Immature natural killer cell (primary cell): ENCODE data around the gene APOH. TPM values are rescaled to one million over a fixed set of nuclear protein-coding genes. Genes with fewer than 3 reads are reported as not detected.

Experiments used
- DNase-seq, 3 donors: peaks; one replicate each; pipeline ENCODE4 v3.0.0; 2022; ENCODE audit warnings: mixed read lengths in 1 of 3
- H3K27ac Mint-ChIP-seq, 6 donors: one replicate each; pipeline ENCODE4 v1.8.0; 2020; ENCODE audit warnings: mixed read lengths in 6 of 6, mild to moderate bottlenecking in 5 of 6, inconsistent platforms in 4 of 6, moderate library complexity in 3 of 6
- H3K27me3 Mint-ChIP-seq, 3 donors: one replicate each; pipeline ENCODE4 v1.8.0; 2020 to 2021; ENCODE audit warnings: low read depth in 3 of 3, mild to moderate bottlenecking in 3 of 3, mixed read lengths in 3 of 3, moderate library complexity in 3 of 3, inconsistent platforms in 1 of 3
- H3K36me3 Mint-ChIP-seq, 3 donors: one replicate each; pipeline ENCODE4 v1.8.0; 2020; ENCODE audit warnings: mixed read lengths in 3 of 3, inconsistent platforms in 2 of 3, mild to moderate bottlenecking in 2 of 3
- H3K4me1 Mint-ChIP-seq, 2 donors: one replicate each; pipeline ENCODE4 v1.8.0; 2020; ENCODE audit warnings: inconsistent platforms in 2 of 2, mild to moderate bottlenecking in 2 of 2, mixed read lengths in 2 of 2, moderate library complexity in 1 of 2
- H3K4me3 Mint-ChIP-seq, 5 donors: one replicate each; pipeline ENCODE4 v1.8.0; 2020; ENCODE audit warnings: mild to moderate bottlenecking in 5 of 5, mixed read lengths in 5 of 5, inconsistent platforms in 3 of 5, moderate library complexity in 3 of 5
- H3K9me3 Mint-ChIP-seq, 6 donors: one replicate each; pipeline ENCODE4 v1.8.0; 2020; ENCODE audit warnings: mild to moderate bottlenecking in 6 of 6, mixed read lengths in 6 of 6, inconsistent platforms in 4 of 6, moderate library complexity in 3 of 6
- polyA plus RNA-seq, 3 donors: library from polyadenylated mRNA; unstranded; fragments of 300-500 nt; fragmentation: Illumina TruSeq; gene quantifications; one replicate each; pipeline ENCODE4 v1.2.3, GENCODE V29; 2021

The APOH gene
- not detected for polyA plus RNA-seq

DNA sequence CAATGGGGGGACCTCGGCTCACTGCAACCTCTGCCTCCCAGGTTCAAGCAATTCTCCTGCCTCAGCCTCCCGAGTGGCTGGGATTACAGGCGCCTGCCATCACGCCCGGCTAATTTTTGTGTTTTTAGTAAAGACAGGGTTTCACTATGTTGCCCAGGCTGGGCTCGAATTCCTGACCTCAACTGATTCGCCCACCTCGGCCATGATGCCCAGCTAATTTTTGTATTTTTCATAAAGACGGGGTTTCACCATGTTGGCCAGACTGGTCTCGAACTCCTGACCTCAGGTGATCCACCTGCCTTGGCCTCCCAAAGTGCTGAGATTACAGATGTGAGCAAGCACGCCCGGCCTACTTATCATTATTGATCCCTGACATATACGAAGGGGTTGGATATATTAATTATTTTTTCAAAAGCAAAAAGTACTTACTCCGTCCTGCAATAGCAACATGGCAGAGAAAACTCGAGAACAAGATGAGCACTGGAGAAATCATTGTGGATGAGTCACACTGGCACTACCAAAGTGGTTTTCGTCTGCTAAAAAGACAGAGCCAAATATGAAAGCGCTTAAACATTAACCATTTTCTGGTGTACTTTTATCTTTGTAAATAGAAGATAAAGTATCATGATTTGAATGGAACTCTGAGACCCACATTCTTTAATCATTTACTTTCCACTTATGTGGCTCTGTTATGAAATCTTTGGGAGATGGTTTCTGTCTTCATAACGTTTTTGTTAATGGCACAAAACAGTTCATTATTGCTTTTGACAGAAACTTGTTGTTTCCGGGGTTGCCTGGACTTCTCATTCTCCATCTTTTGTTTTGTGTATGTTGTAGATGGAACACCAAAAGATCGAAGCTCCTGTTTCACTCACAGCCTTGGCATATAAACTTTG lies at the start of gene APOH:
TSS of gene APOH (minus strand) at position 529 of the 896 bp plus-strand sequence. CDS start at position 493, 36 bp downstream.
- H3K36me3 Mint-ChIP-seq: no peaks in the 10 kb centered on the region
- no peak within 1 kb of the TSS for H3K4me3 Mint-ChIP-seq
- H3K27me3 Mint-ChIP-seq: peaks cover 3 to 9% (median 5%) of the 10 kb centered on the region in 3 donors
- H3K9me3 Mint-ChIP-seq: peaks cover 0 to 1% (median 0%) of the 10 kb centered on the region in 6 donors
- H3K4me1 Mint-ChIP-seq: no peaks in the 10 kb centered on the region
- DNase-seq: no peak
- no peak within 1 kb of the TSS for H3K27ac Mint-ChIP-seq

- Mint-ChIP-seq H3K9me3 (no peaks in the 10 kb centered on the region), H3K4me3 (no peak overlapping the region), H3K27me3 (peaks cover 0 to 3% (median 3%) of the 10 kb centered on the region in 3 donors), H3K27ac (peak overlapping the region in 1 of 6 donors; percentile 30), H3K4me1 (no peaks in the 10 kb centered on the region), H3K36me3 (no peaks in the 10 kb centered on the region)
- no peak for DNase-seq
These were observed 48.0 kb upstream of the APOH start for GRCh38 chr17:66277191-66277590.

GRCh38 chr17:66276328-66276937 lies 47.2 kb upstream of the APOH start:
- H3K27ac Mint-ChIP-seq: no peak overlapping the region
- H3K36me3 Mint-ChIP-seq: no peaks in the 10 kb centered on the region
- no peaks in the 10 kb centered on the region for H3K9me3 Mint-ChIP-seq
- no peak overlapping the region for H3K4me3 Mint-ChIP-seq
- no peak for DNase-seq
- H3K27me3 Mint-ChIP-seq: peaks cover 0 to 7% (median 3%) of the 10 kb centered on the region in 3 donors
- H3K4me1 Mint-ChIP-seq: no peaks in the 10 kb centered on the region

DNA sequence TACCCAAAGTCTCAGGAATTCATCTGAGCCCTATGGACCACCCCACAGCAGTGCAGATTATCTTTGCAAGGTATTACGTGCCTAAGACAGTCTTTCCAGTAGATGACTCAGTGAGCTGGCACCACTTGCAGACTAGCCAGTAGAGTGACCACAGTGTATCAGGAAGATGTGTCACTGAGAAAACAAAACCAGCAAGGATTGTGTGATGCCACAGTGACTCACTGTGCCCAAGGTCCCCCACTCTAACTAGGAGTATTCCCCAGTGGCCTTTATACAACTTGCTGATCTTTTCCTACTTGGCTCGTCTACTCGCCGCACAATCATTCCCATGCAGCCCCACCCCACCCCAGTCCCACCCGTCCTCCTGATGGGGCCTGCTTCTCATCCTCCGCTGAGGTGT lies 46.4 kb upstream of the APOH start:
- Mint-ChIP-seq H3K4me1 (no peaks in the 10 kb centered on the region), H3K9me3 (no peaks in the 10 kb centered on the region), H3K4me3 (no peak overlapping the region), H3K27me3 (peaks cover 0 to 7% (median 3%) of the 10 kb centered on the region in 3 donors), H3K36me3 (no peaks in the 10 kb centered on the region), H3K27ac (no peak overlapping the region)
- no peak for DNase-seq

DNA sequence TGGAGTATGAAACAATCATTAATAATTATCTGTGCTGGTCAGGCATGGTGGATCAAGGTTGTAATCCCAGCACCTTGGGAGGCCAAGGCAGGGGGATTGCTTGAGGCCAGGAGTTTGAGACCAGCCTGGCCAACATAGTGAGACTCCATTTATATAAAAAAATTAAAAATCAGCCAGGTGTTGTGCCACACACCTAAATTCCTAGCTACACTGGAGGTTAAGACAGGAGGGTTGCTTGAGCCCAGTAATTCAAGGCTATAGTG lies 44.3 kb upstream of the APOH start:
- Mint-ChIP-seq H3K9me3 (no peaks in the 10 kb centered on the region), H3K27ac (no peak overlapping the region), H3K27me3 (peaks cover 0 to 4% (median 3%) of the 10 kb centered on the region in 3 donors), H3K4me1 (no peaks in the 10 kb centered on the region), H3K4me3 (no peak overlapping the region), H3K36me3 (no peaks in the 10 kb centered on the region)
- no peak for DNase-seq

DNA sequence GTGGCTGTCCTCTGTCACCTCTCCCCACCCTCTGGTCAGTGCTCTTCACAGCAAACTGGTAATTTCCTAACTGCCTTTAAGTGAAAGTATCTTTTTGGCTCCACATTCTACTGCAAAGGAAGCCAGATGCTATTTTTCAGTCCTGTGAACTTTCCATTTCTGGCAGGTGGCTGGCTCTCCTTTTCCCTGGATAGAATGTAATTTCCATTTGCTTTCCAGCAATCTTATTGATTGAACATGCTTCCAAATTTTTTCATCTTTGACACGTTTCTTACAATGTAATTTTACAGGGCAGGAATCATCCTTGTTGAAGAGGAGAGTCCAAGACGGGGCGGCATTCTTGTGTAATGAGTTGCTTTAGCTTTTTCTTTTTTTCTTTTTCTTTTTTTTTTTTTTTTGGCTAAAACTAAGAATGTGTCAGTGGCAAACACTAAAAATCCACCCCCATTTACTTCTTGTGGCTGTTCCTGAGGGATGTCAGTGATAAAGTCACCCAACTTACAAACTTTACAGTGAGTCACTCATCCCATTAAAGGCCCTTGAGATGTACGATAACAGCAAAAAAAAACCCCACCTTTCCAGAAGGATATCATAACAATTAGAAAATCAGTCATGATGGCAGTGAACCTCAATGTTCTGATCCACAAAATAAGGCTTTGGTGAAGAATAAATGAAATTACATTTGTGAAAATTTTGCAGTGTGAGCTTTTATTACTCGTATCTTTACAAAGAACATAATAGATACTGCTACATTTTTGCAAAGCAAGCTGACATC lies 43.8 kb upstream of the APOH start:
- DNase-seq: no peak
- no peak overlapping the region for H3K27ac Mint-ChIP-seq
- H3K4me3 Mint-ChIP-seq: no peak overlapping the region
- H3K27me3 Mint-ChIP-seq: peaks cover 0 to 4% (median 0%) of the 10 kb centered on the region in 3 donors
- no peaks in the 10 kb centered on the region for H3K36me3 Mint-ChIP-seq
- H3K4me1 Mint-ChIP-seq: no peaks in the 10 kb centered on the region
- no peaks in the 10 kb centered on the region for H3K9me3 Mint-ChIP-seq

GRCh38 chr17:66271512-66271911 lies 42.3 kb upstream of the APOH start:
- no peak for DNase-seq
- no peaks in the 10 kb centered on the region for H3K9me3 Mint-ChIP-seq
- no peak overlapping the region for H3K27ac Mint-ChIP-seq
- no peaks in the 10 kb centered on the region for H3K4me1 Mint-ChIP-seq
- no peaks in the 10 kb centered on the region for H3K36me3 Mint-ChIP-seq
- peaks cover 0 to 8% (median 2%) of the 10 kb centered on the region in 3 donors for H3K27me3 Mint-ChIP-seq
- H3K4me3 Mint-ChIP-seq: no peak overlapping the region

- H3K4me1 Mint-ChIP-seq: no peaks in the 10 kb centered on the region
- no peaks in the 10 kb centered on the region for H3K9me3 Mint-ChIP-seq
- H3K4me3 Mint-ChIP-seq: no peak overlapping the region
- no peaks in the 10 kb centered on the region for H3K36me3 Mint-ChIP-seq
- H3K27me3 Mint-ChIP-seq: peaks cover 0 to 8% (median 3%) of the 10 kb centered on the region in 3 donors
- DNase-seq: no peak
- H3K27ac Mint-ChIP-seq: peak overlapping the region in 1 of 6 donors; percentile 14
These were observed 40.9 kb upstream of the APOH start for GRCh38 chr17:66270106-66270505.

- no peaks in the 10 kb centered on the region for H3K9me3 Mint-ChIP-seq
- H3K27me3 Mint-ChIP-seq: peaks cover 0 to 14% (median 3%) of the 10 kb centered on the region in 3 donors
- H3K4me3 Mint-ChIP-seq: no peak overlapping the region
- no peak overlapping the region for H3K27ac Mint-ChIP-seq
- no peak for DNase-seq
- H3K4me1 Mint-ChIP-seq: no peaks in the 10 kb centered on the region
- no peaks in the 10 kb centered on the region for H3K36me3 Mint-ChIP-seq
These were observed 39.2 kb upstream of the APOH start for GRCh38 chr17:66268247-66268927.

GRCh38 chr17:66264696-66265095 lies 35.5 kb upstream of the APOH start:
- H3K4me1 Mint-ChIP-seq: no peaks in the 10 kb centered on the region
- H3K27me3 Mint-ChIP-seq: peaks cover 0 to 12% (median 3%) of the 10 kb centered on the region in 3 donors
- H3K9me3 Mint-ChIP-seq: no peaks in the 10 kb centered on the region
- no peak overlapping the region for H3K4me3 Mint-ChIP-seq
- H3K27ac Mint-ChIP-seq: no peak overlapping the region
- no peaks in the 10 kb centered on the region for H3K36me3 Mint-ChIP-seq
- no peak for DNase-seq

GRCh38 chr17:66262767-66263166 lies 33.6 kb upstream of the APOH start:
- Mint-ChIP-seq H3K36me3 (no peaks in the 10 kb centered on the region), H3K4me3 (no peak overlapping the region), H3K9me3 (no peaks in the 10 kb centered on the region), H3K27me3 (peaks cover 0 to 12% (median 3%) of the 10 kb centered on the region in 3 donors), H3K27ac (no peak overlapping the region), H3K4me1 (no peaks in the 10 kb centered on the region)
- DNase-seq: no peak

DNA sequence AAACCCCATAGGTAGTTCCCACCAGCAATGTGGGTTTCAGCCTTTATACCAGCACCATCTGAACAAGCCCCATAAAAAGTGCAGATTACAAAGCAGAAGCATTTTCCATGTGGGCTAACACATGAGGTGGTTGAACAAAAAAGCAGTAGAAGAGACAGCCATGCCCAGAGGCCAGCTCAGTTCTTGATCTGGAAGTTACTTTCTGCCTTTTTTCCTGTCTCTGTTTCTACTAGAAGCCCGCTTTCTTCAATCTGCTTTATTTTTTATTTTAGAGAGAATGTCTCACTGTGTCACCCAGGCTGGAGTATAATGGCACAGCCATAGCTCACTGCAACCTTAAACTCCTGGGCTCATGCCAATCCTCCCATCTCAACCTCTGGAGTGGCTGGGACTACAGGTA lies 31.5 kb upstream of the APOH start:
- Mint-ChIP-seq H3K9me3 (no peaks in the 10 kb centered on the region), H3K27me3 (peaks cover 0 to 8% (median 0%) of the 10 kb centered on the region in 3 donors), H3K4me3 (no peak overlapping the region), H3K36me3 (no peaks in the 10 kb centered on the region), H3K4me1 (peaks cover 0 to 1% of the 10 kb centered on the region in 2 donors), H3K27ac (no peak overlapping the region)
- no peak for DNase-seq

DNA sequence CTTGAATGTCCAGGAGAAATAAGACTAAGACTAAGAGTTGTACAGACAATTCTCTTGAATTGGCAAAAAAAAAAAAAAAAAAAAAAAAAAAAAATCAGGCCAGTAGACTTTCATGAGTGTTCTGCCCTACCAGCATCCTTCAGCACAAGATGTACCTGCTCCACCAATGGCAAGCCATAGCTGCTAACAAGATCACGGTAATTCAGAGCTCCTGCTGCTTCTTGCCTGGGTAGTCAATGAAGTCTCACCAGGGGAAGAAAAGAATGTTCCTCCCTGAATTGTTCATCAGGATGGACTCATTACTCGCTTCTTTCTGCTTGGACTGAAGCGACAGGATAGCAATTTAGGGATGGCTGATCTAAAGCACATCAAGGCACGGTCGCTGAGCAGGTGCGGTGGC lies 31.1 kb upstream of the APOH start:
- peaks cover 0 to 8% (median 0%) of the 10 kb centered on the region in 3 donors for H3K27me3 Mint-ChIP-seq
- no peak for DNase-seq
- H3K36me3 Mint-ChIP-seq: no peaks in the 10 kb centered on the region
- H3K27ac Mint-ChIP-seq: no peak overlapping the region
- no peaks in the 10 kb centered on the region for H3K9me3 Mint-ChIP-seq
- H3K4me1 Mint-ChIP-seq: peaks cover 0 to 5% of the 10 kb centered on the region in 2 donors
- no peak overlapping the region for H3K4me3 Mint-ChIP-seq
